ENCODE results near the gene MROH9. TPM values are rescaled to one million over a fixed set of nuclear protein-coding genes. Genes with fewer than 3 reads are reported as not detected.

Gene MROH9
- total and polyA plus RNA-seq, 2 of the 8 experiments (the other 6 are each of a cell fraction or from before 2014, with no cell fraction given) = not detected

DNA sequence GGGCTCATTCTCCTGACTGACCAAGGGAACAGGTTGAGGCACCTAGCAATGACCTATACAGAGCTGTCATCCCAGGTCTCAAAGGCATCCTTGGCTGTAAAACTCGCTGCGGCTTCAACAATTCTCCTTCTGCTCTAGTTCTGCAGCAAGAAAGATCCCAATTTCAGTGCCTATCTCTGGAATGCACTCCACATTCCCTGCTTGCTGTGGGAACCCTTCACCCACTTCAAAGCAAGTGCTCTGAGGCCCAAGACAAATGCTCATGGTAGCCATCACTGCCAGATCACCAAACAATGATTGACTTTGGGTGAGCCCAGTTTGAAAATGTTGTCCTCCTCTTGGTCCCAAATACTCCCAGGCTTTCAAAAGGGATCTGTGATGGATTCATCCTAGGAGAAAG is 117.6 kb downstream of the MROH9 start:
- Histone ChIP-seq H2BK15ac (ENCODE audit: low read length) (no peak overlapping the region), H3K14ac (ENCODE audit: insufficient read length) (no peak overlapping the region), H3K27ac (ENCODE audit: low read depth, low read length) (no peak overlapping the region), H3K4me2 (ENCODE audit: insufficient read depth in 1 of 2, low read depth in 2 of 2, low read length in 2 of 2) (no peak overlapping the region), H4K20me1 (replicated peaks in 1 of 2; ENCODE audit: control insufficient read depth in 1 of 2, insufficient read depth in 2 of 2, low read length in 2 of 2) (no peaks in the 10 kb centered on the region), H3K4ac (replicated peaks; ENCODE audit: insufficient read length, low read depth, low read length) (no peak overlapping the region), H3K18ac (ENCODE audit: extremely low read depth, low read length) (no peak overlapping the region), H3K79me1 (ENCODE audit: low read depth, low read length) (no peaks in the 10 kb centered on the region), H3K9me3 (ENCODE audit: insufficient read depth in 2 of 2, low read depth in 1 of 2, low read length in 1 of 2) (no peaks in the 10 kb centered on the region), H2BK12ac (ENCODE audit: low read depth, low read length) (no peak overlapping the region), H2BK120ac (replicated peaks; ENCODE audit: low read depth, low read length) (no peak overlapping the region), H3K4me3 (ENCODE audit: extremely low read depth in 1 of 4, insufficient read depth in 2 of 4, low read depth in 3 of 4, low read length in 4 of 4) (no peak overlapping the region), H3K9ac (replicated peaks in 1 of 4; ENCODE audit: extremely low read depth in 1 of 4, low read depth in 3 of 4, low read length in 3 of 4) (no peak overlapping the region), H4K8ac (ENCODE audit: extremely low read depth, insufficient read depth, low read length) (no peak overlapping the region), H2AFZ (ENCODE audit: low read length) (no peak overlapping the region), H3K4me1 (replicated peaks in 1 of 4; ENCODE audit: control insufficient read depth in 3 of 4, insufficient read depth in 4 of 4, low read length in 3 of 4) (no peaks in the 10 kb centered on the region), H2AK5ac (ENCODE audit: low read depth, low read length) (no peak overlapping the region), H4K5ac (ENCODE audit: insufficient read length, low read depth, low read length) (no peak overlapping the region), H2BK5ac (ENCODE audit: low read depth, low read length) (no peak overlapping the region), H3K79me2 (ENCODE audit: control insufficient read depth in 1 of 2, insufficient read depth in 2 of 2, low read length in 2 of 2) (no peaks in the 10 kb centered on the region), H2BK20ac (ENCODE audit: low read length) (no peak overlapping the region), H3K56ac (replicated peaks; ENCODE audit: insufficient read length, low read depth, low read length) (no peak overlapping the region), H4K91ac (replicated peaks; ENCODE audit: insufficient read length, low read length) (no peak overlapping the region), H3K23me2 (ENCODE audit: low read depth, low read length) (no peaks in the 10 kb centered on the region), H3K36me3 (ENCODE audit: control insufficient read depth in 2 of 4, insufficient read depth in 4 of 4, low read length in 3 of 4) (no peaks in the 10 kb centered on the region), H3K23ac (ENCODE audit: insufficient read length) (no peak overlapping the region), H3K27me3 (replicated peaks in 1 of 4; ENCODE audit: control insufficient read depth in 3 of 4, extremely low read depth in 1 of 4, insufficient read depth in 3 of 4, low read length in 3 of 4) (no peaks in the 10 kb centered on the region)
- FAIRE-seq (no peak), DNase-seq (ENCODE audit: low read depth in 1 of 2, low spot score in 2 of 2) (no peak)
- TF ChIP-seq SUZ12 (IDR thresholded peaks at IDR 0.05; ENCODE audit: low read length) (no peak), TAF7 (optimal IDR thresholded peaks at IDR 0.05; ENCODE audit: borderline replicate concordance, low read depth, low read length) (no peak)
- WGBS, 2 experiments (ENCODE audit: extremely low coverage in 1 of 2, insufficient coverage in 1 of 2, insufficient read length in 1 of 2, insufficient replicate concordance in 2 of 2, low coverage in 1 of 2, low lambda C conversion rate in 2 of 2, missing lambda C conversion rate in 1 of 2) = 78% methylated on average over 2 of the region's 2 CpGs; no CpG with 5 or more reads in 1 of the 2 experiments
- POLR2A ChIA-PET (ENCODE audit: partially characterized antibody) = no interaction called here
- CTCF ChIA-PET (ENCODE audit: partially characterized antibody) = interaction anchor here (1.3 kb wide), 1 partner anchor 28 kb away, joined by 3 read pairs; no protein-coding TSS in a partner anchor
